ENCODE results near the gene LAPTM5. TPM values are rescaled to one million over a fixed set of nuclear protein-coding genes. Genes with fewer than 3 reads are reported as not detected.

Gene LAPTM5
- total and polyA plus RNA-seq, 10 of the 15 experiments (the other 5 are each of a cell fraction or from before 2014, with no cell fraction given): 24.1 to 1,034 (median 687) TPM

DNA sequence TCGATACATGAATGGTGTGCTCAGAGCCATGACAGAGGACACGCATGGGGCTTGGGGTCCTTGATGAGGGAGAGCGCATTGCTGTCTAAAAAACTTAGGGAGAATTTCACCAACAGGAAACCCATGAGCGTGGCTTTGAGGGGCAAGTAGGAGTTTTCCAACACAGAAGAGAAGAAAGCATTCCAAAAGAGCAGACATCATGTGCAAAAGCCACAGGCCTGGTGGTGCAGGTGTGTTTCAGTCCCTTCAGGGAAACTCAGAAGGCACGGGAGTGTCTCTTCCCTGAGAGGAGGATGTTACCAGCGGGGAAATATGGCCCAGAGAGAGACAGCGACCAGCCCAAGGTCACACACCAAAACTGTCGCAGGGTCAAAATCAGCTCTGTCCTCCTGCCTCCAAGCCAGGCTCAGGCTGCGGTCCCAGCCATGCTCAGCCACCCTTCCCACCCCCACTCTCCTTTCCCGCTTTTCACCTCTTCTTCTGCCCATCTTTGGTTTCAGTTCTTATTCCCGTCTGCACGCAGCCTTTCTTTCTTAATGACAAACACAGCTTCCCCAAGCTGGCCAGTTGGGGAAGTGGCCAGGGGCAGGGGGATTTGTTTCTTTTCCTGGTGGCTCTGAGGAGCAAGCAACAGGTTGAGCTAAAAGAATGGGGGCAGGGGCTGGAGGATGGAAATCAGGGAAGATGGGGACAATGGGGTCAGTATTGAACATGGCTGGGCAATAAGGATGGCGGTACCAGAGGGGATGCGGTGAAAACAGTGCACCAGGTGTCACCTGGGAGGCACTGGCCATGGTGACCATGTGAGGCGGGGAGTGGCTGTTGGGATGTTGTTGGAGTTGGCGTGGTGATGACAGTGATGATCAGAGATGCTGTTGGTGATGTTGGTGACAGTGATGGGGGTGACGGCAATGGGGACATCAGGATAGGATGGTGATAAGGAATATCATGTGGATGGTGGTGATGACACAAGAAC lies 10.3 kb downstream of the LAPTM5 start (continued):
- TF ChIP-seq, protein P1, sequence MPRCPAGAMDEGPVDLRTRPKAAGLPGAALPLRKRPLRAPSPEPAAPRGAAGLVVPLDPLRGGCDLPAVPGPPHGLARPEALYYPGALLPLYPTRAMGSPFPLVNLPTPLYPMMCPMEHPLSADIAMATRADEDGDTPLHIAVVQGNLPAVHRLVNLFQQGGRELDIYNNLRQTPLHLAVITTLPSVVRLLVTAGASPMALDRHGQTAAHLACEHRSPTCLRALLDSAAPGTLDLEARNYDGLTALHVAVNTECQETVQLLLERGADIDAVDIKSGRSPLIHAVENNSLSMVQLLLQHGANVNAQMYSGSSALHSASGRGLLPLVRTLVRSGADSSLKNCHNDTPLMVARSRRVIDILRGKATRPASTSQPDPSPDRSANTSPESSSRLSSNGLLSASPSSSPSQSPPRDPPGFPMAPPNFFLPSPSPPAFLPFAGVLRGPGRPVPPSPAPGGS (IDR thresholded peaks at IDR 0.05; ENCODE audit: borderline replicate concordance, insufficient read depth, low read depth, low read length, poor library complexity, severe bottlenecking): no peak
- TF ChIP-seq RCOR1 (conservative IDR thresholded peaks at IDR 0.05; ENCODE audit: low read depth, low read length): no peak
- TF ChIP-seq, protein P2, sequence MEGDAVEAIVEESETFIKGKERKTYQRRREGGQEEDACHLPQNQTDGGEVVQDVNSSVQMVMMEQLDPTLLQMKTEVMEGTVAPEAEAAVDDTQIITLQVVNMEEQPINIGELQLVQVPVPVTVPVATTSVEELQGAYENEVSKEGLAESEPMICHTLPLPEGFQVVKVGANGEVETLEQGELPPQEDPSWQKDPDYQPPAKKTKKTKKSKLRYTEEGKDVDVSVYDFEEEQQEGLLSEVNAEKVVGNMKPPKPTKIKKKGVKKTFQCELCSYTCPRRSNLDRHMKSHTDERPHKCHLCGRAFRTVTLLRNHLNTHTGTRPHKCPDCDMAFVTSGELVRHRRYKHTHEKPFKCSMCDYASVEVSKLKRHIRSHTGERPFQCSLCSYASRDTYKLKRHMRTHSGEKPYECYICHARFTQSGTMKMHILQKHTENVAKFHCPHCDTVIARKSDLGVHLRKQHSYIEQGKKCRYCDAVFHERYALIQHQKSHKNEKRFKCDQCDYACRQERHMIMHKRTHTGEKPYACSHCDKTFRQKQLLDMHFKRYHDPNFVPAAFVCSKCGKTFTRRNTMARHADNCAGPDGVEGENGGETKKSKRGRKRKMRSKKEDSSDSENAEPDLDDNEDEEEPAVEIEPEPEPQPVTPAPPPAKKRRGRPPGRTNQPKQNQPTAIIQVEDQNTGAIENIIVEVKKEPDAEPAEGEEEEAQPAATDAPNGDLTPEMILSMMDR (IDR thresholded peaks at IDR 0.05 in 2 of 3, conservative IDR thresholded peaks at IDR 0.05 in 1 of 3; ENCODE audit: control insufficient read depth in 2 of 3, extremely low read depth in 1 of 3, insufficient read depth in 1 of 3, low read depth in 3 of 3, low read length in 3 of 3): no peak
- TF ChIP-seq, protein P3, sequence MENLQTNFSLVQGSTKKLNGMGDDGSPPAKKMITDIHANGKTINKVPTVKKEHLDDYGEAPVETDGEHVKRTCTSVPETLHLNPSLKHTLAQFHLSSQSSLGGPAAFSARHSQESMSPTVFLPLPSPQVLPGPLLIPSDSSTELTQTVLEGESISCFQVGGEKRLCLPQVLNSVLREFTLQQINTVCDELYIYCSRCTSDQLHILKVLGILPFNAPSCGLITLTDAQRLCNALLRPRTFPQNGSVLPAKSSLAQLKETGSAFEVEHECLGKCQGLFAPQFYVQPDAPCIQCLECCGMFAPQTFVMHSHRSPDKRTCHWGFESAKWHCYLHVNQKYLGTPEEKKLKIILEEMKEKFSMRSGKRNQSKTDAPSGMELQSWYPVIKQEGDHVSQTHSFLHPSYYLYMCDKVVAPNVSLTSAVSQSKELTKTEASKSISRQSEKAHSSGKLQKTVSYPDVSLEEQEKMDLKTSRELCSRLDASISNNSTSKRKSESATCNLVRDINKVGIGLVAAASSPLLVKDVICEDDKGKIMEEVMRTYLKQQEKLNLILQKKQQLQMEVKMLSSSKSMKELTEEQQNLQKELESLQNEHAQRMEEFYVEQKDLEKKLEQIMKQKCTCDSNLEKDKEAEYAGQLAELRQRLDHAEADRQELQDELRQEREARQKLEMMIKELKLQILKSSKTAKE (IDR thresholded peaks at IDR 0.05; ENCODE audit: low read depth, poor library complexity, severe bottlenecking): peak; percentile 25
- no peak for TF ChIP-seq ZNF384 (IDR thresholded peaks at IDR 0.05; ENCODE audit: borderline replicate concordance, low read depth, low read length)
- peak; percentile 18; the same call in 2 of the 3 replicates for TF ChIP-seq POU2F2 (IDR thresholded peaks at IDR 0.05; ENCODE audit: borderline replicate concordance, low read depth, low read length)
- TF ChIP-seq, protein P4, sequence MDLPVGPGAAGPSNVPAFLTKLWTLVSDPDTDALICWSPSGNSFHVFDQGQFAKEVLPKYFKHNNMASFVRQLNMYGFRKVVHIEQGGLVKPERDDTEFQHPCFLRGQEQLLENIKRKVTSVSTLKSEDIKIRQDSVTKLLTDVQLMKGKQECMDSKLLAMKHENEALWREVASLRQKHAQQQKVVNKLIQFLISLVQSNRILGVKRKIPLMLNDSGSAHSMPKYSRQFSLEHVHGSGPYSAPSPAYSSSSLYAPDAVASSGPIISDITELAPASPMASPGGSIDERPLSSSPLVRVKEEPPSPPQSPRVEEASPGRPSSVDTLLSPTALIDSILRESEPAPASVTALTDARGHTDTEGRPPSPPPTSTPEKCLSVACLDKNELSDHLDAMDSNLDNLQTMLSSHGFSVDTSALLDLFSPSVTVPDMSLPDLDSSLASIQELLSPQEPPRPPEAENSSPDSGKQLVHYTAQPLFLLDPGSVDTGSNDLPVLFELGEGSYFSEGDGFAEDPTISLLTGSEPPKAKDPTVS (IDR thresholded peaks at IDR 0.05; ENCODE audit: low read depth, low read length): no peak
- TF ChIP-seq, protein P5, sequence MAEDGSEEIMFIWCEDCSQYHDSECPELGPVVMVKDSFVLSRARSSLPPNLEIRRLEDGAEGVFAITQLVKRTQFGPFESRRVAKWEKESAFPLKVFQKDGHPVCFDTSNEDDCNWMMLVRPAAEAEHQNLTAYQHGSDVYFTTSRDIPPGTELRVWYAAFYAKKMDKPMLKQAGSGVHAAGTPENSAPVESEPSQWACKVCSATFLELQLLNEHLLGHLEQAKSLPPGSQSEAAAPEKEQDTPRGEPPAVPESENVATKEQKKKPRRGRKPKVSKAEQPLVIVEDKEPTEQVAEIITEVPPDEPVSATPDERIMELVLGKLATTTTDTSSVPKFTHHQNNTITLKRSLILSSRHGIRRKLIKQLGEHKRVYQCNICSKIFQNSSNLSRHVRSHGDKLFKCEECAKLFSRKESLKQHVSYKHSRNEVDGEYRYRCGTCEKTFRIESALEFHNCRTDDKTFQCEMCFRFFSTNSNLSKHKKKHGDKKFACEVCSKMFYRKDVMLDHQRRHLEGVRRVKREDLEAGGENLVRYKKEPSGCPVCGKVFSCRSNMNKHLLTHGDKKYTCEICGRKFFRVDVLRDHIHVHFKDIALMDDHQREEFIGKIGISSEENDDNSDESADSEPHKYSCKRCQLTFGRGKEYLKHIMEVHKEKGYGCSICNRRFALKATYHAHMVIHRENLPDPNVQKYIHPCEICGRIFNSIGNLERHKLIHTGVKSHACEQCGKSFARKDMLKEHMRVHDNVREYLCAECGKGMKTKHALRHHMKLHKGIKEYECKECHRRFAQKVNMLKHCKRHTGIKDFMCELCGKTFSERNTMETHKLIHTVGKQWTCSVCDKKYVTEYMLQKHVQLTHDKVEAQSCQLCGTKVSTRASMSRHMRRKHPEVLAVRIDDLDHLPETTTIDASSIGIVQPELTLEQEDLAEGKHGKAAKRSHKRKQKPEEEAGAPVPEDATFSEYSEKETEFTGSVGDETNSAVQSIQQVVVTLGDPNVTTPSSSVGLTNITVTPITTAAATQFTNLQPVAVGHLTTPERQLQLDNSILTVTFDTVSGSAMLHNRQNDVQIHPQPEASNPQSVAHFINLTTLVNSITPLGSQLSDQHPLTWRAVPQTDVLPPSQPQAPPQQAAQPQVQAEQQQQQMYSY (CRISPR knock-in tag; IDR thresholded peaks at IDR 0.05): no peak
- peak; percentile 53; the same call in 1 of the 2 replicates for TF ChIP-seq MEF2A (IDR thresholded peaks at IDR 0.05; ENCODE audit: insufficient read depth, low read depth, low read length)
- TF ChIP-seq GABPA (IDR thresholded peaks at IDR 0.05; ENCODE audit: low read depth): no peak
- TF ChIP-seq EED (IDR thresholded peaks at IDR 0.05; ENCODE audit: low read depth): peak; percentile 81
- no peak for TF ChIP-seq TCF7 (IDR thresholded peaks at IDR 0.05; ENCODE audit: borderline replicate concordance)
- no peak for TF ChIP-seq TARDBP (IDR thresholded peaks at IDR 0.05; ENCODE audit: borderline replicate concordance)
- no peak for TF ChIP-seq MXI1 (IDR thresholded peaks at IDR 0.05; ENCODE audit: low read depth, low read length)
- TF ChIP-seq POLR2AphosphoS5 (IDR thresholded peaks at IDR 0.05; ENCODE audit: low read length): peak; percentile 86
- TF ChIP-seq ZNF217 (IDR thresholded peaks at IDR 0.05): no peak
- TF ChIP-seq NFXL1 (IDR thresholded peaks at IDR 0.05; ENCODE audit: borderline replicate concordance): no peak

All from GM12878 (cell line).